ENCODE data around the gene PTPN23.

PTPN23 gene

GRCh38 chr3:47380601-47381316 lies at the start of gene PTPN23:
Gene PTPN23, plus strand, starts transcription at chr3:47381021. Its CDS starts 76 bp downstream, at chr3:47381097.
- TF ChIP-seq GATA2 (IDR thresholded peaks at IDR 0.05; ENCODE audit: low read depth, low read length) (peak; percentile 20; the same call in 1 of the 2 replicates), GATA3 (IDR thresholded peaks at IDR 0.05; ENCODE audit: low read depth, low read length) (no peak)

GRCh38 chr3:47333907-47334306 lies 46.9 kb upstream of the PTPN23 start:
- TF ChIP-seq GATA2 (IDR thresholded peaks at IDR 0.05; ENCODE audit: low read depth, low read length) (no peak), GATA3 (IDR thresholded peaks at IDR 0.05; ENCODE audit: low read depth, low read length) (no peak)

GRCh38 chr3:47337656-47338055 lies 43.2 kb upstream of the PTPN23 start:
- no peak for TF ChIP-seq GATA2 (IDR thresholded peaks at IDR 0.05; ENCODE audit: low read depth, low read length)
- no peak for TF ChIP-seq GATA3 (IDR thresholded peaks at IDR 0.05; ENCODE audit: low read depth, low read length)

- TF ChIP-seq GATA3 (IDR thresholded peaks at IDR 0.05; ENCODE audit: low read depth, low read length) (no peak), GATA2 (IDR thresholded peaks at IDR 0.05; ENCODE audit: low read depth, low read length) (no peak)
These were observed 40.9 kb upstream of the PTPN23 start for GRCh38 chr3:47339951-47340350.

GRCh38 chr3:47340866-47341265 lies 40.0 kb upstream of the PTPN23 start:
- no peak for TF ChIP-seq GATA3 (IDR thresholded peaks at IDR 0.05; ENCODE audit: low read depth, low read length)
- no peak for TF ChIP-seq GATA2 (IDR thresholded peaks at IDR 0.05; ENCODE audit: low read depth, low read length)

- no peak for TF ChIP-seq GATA3 (IDR thresholded peaks at IDR 0.05; ENCODE audit: low read depth, low read length)
- TF ChIP-seq GATA2 (IDR thresholded peaks at IDR 0.05; ENCODE audit: low read depth, low read length), result no peak
These were observed 38.7 kb upstream of the PTPN23 start for GRCh38 chr3:47342151-47342550.

- TF ChIP-seq GATA2 (IDR thresholded peaks at IDR 0.05; ENCODE audit: low read depth, low read length) (no peak), GATA3 (IDR thresholded peaks at IDR 0.05; ENCODE audit: low read depth, low read length) (no peak)
These were observed 38.0 kb upstream of the PTPN23 start for GRCh38 chr3:47342812-47343211.

- TF ChIP-seq GATA2 (IDR thresholded peaks at IDR 0.05; ENCODE audit: low read depth, low read length) (no peak), GATA3 (IDR thresholded peaks at IDR 0.05; ENCODE audit: low read depth, low read length) (no peak)
These were observed 37.3 kb upstream of the PTPN23 start for GRCh38 chr3:47343471-47343971.

- TF ChIP-seq GATA3 (IDR thresholded peaks at IDR 0.05; ENCODE audit: low read depth, low read length) (no peak), GATA2 (IDR thresholded peaks at IDR 0.05; ENCODE audit: low read depth, low read length) (no peak)
These were observed 35.9 kb upstream of the PTPN23 start for GRCh38 chr3:47344971-47345370.

- no peak for TF ChIP-seq GATA3 (IDR thresholded peaks at IDR 0.05; ENCODE audit: low read depth, low read length)
- no peak for TF ChIP-seq GATA2 (IDR thresholded peaks at IDR 0.05; ENCODE audit: low read depth, low read length)
These were observed 33.5 kb upstream of the PTPN23 start for GRCh38 chr3:47347217-47347801.

- no peak for TF ChIP-seq GATA3 (IDR thresholded peaks at IDR 0.05; ENCODE audit: low read depth, low read length)
- TF ChIP-seq GATA2 (IDR thresholded peaks at IDR 0.05; ENCODE audit: low read depth, low read length), result no peak
These were observed 32.2 kb upstream of the PTPN23 start for GRCh38 chr3:47348411-47349154.

GRCh38 chr3:47355010-47355409 lies 25.8 kb upstream of the PTPN23 start:
- TF ChIP-seq GATA2 (IDR thresholded peaks at IDR 0.05; ENCODE audit: low read depth, low read length) (no peak), GATA3 (IDR thresholded peaks at IDR 0.05; ENCODE audit: low read depth, low read length) (no peak)

- TF ChIP-seq GATA3 (IDR thresholded peaks at IDR 0.05; ENCODE audit: low read depth, low read length), result no peak
- no peak for TF ChIP-seq GATA2 (IDR thresholded peaks at IDR 0.05; ENCODE audit: low read depth, low read length)
These were observed 24.6 kb upstream of the PTPN23 start for GRCh38 chr3:47356201-47356600.

- no peak for TF ChIP-seq GATA2 (IDR thresholded peaks at IDR 0.05; ENCODE audit: low read depth, low read length)
- TF ChIP-seq GATA3 (IDR thresholded peaks at IDR 0.05; ENCODE audit: low read depth, low read length), result no peak
These were observed 21.5 kb upstream of the PTPN23 start for GRCh38 chr3:47359323-47359722.
